Measurements from ENCODE around the gene DCPS.
"Not testable (repeated sequence)": the region's sequence is repeated elsewhere in the genome, so short reads cannot be mapped to it uniquely, and the experiment has no call there.

DCPS gene

GRCh38 chr11:126359431-126360048 lies 55.7 kb downstream of the DCPS start:
- no peak for DNase-seq (ENCODE audit: low read depth, low spot score)

- no peak for DNase-seq (ENCODE audit: low read depth, low spot score)
These were observed 56.2 kb downstream of the DCPS start for GRCh38 chr11:126360049-126360446.

GRCh38 chr11:126361400-126361799 lies 57.5 kb downstream of the DCPS start:
- no peak for DNase-seq (ENCODE audit: low read depth, low spot score)

GRCh38 chr11:126362879-126363655 lies 59.2 kb downstream of the DCPS start:
- no peak for DNase-seq (ENCODE audit: low read depth, low spot score)

- DNase-seq (ENCODE audit: low read depth, low spot score), result no peak
These were observed 59.9 kb downstream of the DCPS start for GRCh38 chr11:126363706-126364248.

- not testable (repeated sequence) for DNase-seq (ENCODE audit: low read depth, low spot score)
These were observed 60.9 kb downstream of the DCPS start for GRCh38 chr11:126364735-126365134.

- DNase-seq (ENCODE audit: low read depth, low spot score), result not testable (repeated sequence)
These were observed 61.6 kb downstream of the DCPS start for GRCh38 chr11:126365508-126365907.

- no peak for DNase-seq (ENCODE audit: low read depth, low spot score)
These were observed 62.4 kb downstream of the DCPS start for GRCh38 chr11:126366064-126366822.

GRCh38 chr11:126366823-126367654 lies 63.2 kb downstream of the DCPS start:
- DNase-seq (ENCODE audit: low read depth, low spot score), result not testable (repeated sequence)

- DNase-seq (ENCODE audit: low read depth, low spot score), result not testable (repeated sequence)
These were observed 63.9 kb downstream of the DCPS start for GRCh38 chr11:126367806-126368205.

GRCh38 chr11:126368336-126369119 lies 64.7 kb downstream of the DCPS start:
- DNase-seq (ENCODE audit: low read depth, low spot score), result not testable (repeated sequence)

GRCh38 chr11:126370016-126370415 lies 66.2 kb downstream of the DCPS start:
- no peak for DNase-seq (ENCODE audit: low read depth, low spot score)

GRCh38 chr11:126371595-126371994 lies 67.7 kb downstream of the DCPS start:
- DNase-seq (ENCODE audit: low read depth, low spot score), result no peak

GRCh38 chr11:126373389-126374066 lies 69.7 kb downstream of the DCPS start:
- not testable (repeated sequence) for DNase-seq (ENCODE audit: low read depth, low spot score)

GRCh38 chr11:126374562-126375300 lies 70.9 kb downstream of the DCPS start:
- not testable (repeated sequence) for DNase-seq (ENCODE audit: low read depth, low spot score)

GRCh38 chr11:126375726-126376125 lies 71.9 kb downstream of the DCPS start:
- DNase-seq (ENCODE audit: low read depth, low spot score), result no peak

GRCh38 chr11:126378763-126379162 lies 74.9 kb downstream of the DCPS start:
- no peak for DNase-seq (ENCODE audit: low read depth, low spot score)

- DNase-seq (ENCODE audit: low read depth, low spot score), result no peak
These were observed 77.0 kb downstream of the DCPS start for GRCh38 chr11:126380909-126381308.

GRCh38 chr11:126381960-126382359 lies 78.1 kb downstream of the DCPS start:
- not testable (repeated sequence) for DNase-seq (ENCODE audit: low read depth, low spot score)
